SK-N-SH (cell line): ENCODE results near the gene IL1R1. TPM values are rescaled to one million over a fixed set of nuclear protein-coding genes. Genes with fewer than 3 reads are reported as not detected.

Source experiments
- CTCF ChIA-PET: fragments of 300-600, 350-600 bp; formaldehyde crosslinking; extraction: SDS; loops from one replicate; lab custom pipeline; 2021; lab: Yijun Ruan, JAX
- POLR2A ChIA-PET: fragments of 350-600 bp; sonication (Branson Sonifier 250); formaldehyde crosslinking; extraction: SDS; loops from one replicate; lab custom pipeline; 2020; ENCODE audit warnings: antibody characterized with exemption, inconsistent platforms; lab: Yijun Ruan, JAX
- DNase-seq: peaks from one replicate; pipeline ENCODE4 v3.0.0; 2012
- H2AFZ ChIP-seq: fragments of 200-600 bp; sonication (generic); 2 replicates; pipeline ENCODE4 v1.8.1; 2016; ENCODE audit warnings: antibody characterized with exemption, mild to moderate bottlenecking, low read depth
- H3F3A ChIP-seq: fragments of 200-600 bp; sonication (generic); replicated peaks from 2 replicates; pipeline ENCODE3; 2016; ENCODE audit warnings: antibody characterized with exemption, mild to moderate bottlenecking; ENCODE audit not compliant: insufficient read depth
- H3K27ac ChIP-seq, 2 experiments: fragments of 200-500 bp in 1 of 2; fragments of 200-600 bp in 1 of 2; sonication (Bioruptor generic) in 1 of 2; sonication (generic), shearing (Covaris generic) in 1 of 2; 2 replicates each; pipeline versions ENCODE4 v1.5.1 to v1.6.1; 2014 to 2016; ENCODE audit warnings: low read depth in 2 of 2, inconsistent platforms in 1 of 2, low read length in 1 of 2, mild to moderate bottlenecking in 1 of 2, mixed read lengths in 1 of 2
- H3K27me3 ChIP-seq: fragments of 200-600 bp; sonication (generic), shearing (Covaris generic); 2 replicates; pipeline ENCODE4 v1.6.1; 2016; ENCODE audit warnings: mixed run types; ENCODE audit not compliant: insufficient read depth
- H3K36me3 ChIP-seq, 2 experiments: fragments of 200-500 bp in 1 of 2; fragments of 200-600 bp in 1 of 2; sonication (Bioruptor generic) in 1 of 2; sonication (generic) in 1 of 2; replicated peaks in 1 of 2; 2 replicates each; pipeline versions ENCODE3 to v1.5.1; 2014 to 2016; ENCODE audit warnings: low read length in 1 of 2, mild to moderate bottlenecking in 1 of 2; ENCODE audit not compliant: insufficient read depth in 2 of 2, control insufficient read depth in 1 of 2
- H3K4me1 ChIP-seq, 2 experiments: fragments of 200-500 bp in 1 of 2; fragments of 200-600 bp in 1 of 2; sonication (Bioruptor generic) in 1 of 2; sonication (generic), shearing (Covaris generic) in 1 of 2; 2 replicates each; pipeline versions ENCODE4 v1.5.1 to v1.6.1; 2014 to 2016; ENCODE audit warnings: low read depth in 1 of 2, low read length in 1 of 2, mixed run types in 1 of 2; ENCODE audit not compliant: insufficient read depth in 2 of 2, control insufficient read depth in 1 of 2
- H3K4me2 ChIP-seq: fragments of 200-600 bp; sonication (generic), shearing (Covaris generic); 2 replicates; pipeline ENCODE4 v1.6.1; 2017; ENCODE audit warnings: mixed run types
- H3K4me3 ChIP-seq, 2 experiments: fragments of 200-500 bp in 1 of 2; fragments of 200-600 bp in 1 of 2; sonication (Bioruptor generic) in 1 of 2; sonication (generic), shearing (Covaris generic) in 1 of 2; 2 replicates each; pipeline versions ENCODE4 v1.5.1 to v1.8.1; 2014 to 2016; ENCODE audit warnings: low read depth in 2 of 2, inconsistent platforms in 1 of 2, low read length in 1 of 2, mild to moderate bottlenecking in 1 of 2, mixed read lengths in 1 of 2, moderate library complexity in 1 of 2
- H3K79me2 ChIP-seq: fragments of 200-600 bp; sonication (generic); 2 replicates; pipeline ENCODE4 v1.8.1; 2017; ENCODE audit warnings: mild to moderate bottlenecking; ENCODE audit not compliant: insufficient read depth
- H3K9ac ChIP-seq: fragments of 200-600 bp; sonication (generic); 2 replicates; pipeline ENCODE4 v1.6.1; 2017; ENCODE audit warnings: mixed run types
- H3K9me2 ChIP-seq: fragments of 200-600 bp; sonication (generic); 2 replicates; pipeline ENCODE4 v1.6.1; 2017; ENCODE audit warnings: mixed run types
- H3K9me3 ChIP-seq: fragments of 200-600 bp; sonication (generic); 2 replicates; pipeline ENCODE4 v1.6.1; 2017; ENCODE audit warnings: mixed run types, mild to moderate bottlenecking, moderate library complexity
- H4K20me1 ChIP-seq: fragments of 200-600 bp; sonication (generic); 2 replicates; pipeline ENCODE4 v1.6.1; 2017; ENCODE audit warnings: mild to moderate bottlenecking, mixed run types; ENCODE audit not compliant: insufficient read depth
- ELF1 ChIP-seq: IDR thresholded peaks from 2 replicates; pipeline ENCODE4 v1.4.0; 2012
- EZH2phosphoT487 ChIP-seq: fragments of 200-600 bp; sonication (generic); IDR thresholded peaks from 2 replicates; pipeline ENCODE4 v1.6.1; 2017; ENCODE audit warnings: low read depth, mixed run types, mild to moderate bottlenecking, antibody characterized with exemption, moderate library complexity, borderline replicate concordance
- FOSL2 ChIP-seq: IDR thresholded peaks from 2 replicates; pipeline ENCODE4 v1.4.0; 2012; ENCODE audit warnings: low read depth, mild to moderate bottlenecking, moderate library complexity, borderline replicate concordance
- GATA2 ChIP-seq: sonication (generic); formaldehyde crosslinking; IDR thresholded peaks from 2 replicates; pipeline ENCODE4 v1.5.0; 2020; ENCODE audit warnings: mild to moderate bottlenecking, missing genetic modification reagents
- MEF2A ChIP-seq: IDR thresholded peaks from 2 replicates; pipeline ENCODE4 v1.4.0; 2012; ENCODE audit warnings: low read depth, borderline replicate concordance
- POLR2AphosphoS5 ChIP-seq: IDR thresholded peaks from 2 replicates; pipeline ENCODE4 v1.6.1; 2012; ENCODE audit warnings: low read depth, low read length
- RAD21 ChIP-seq: IDR thresholded peaks from 2 replicates; pipeline ENCODE4 v1.6.1; 2012; ENCODE audit warnings: mild to moderate bottlenecking, low read length
- RXRA ChIP-seq: IDR thresholded peaks from 2 replicates; pipeline ENCODE4 v1.4.0; 2012; ENCODE audit warnings: low read depth, mild to moderate bottlenecking, borderline replicate concordance
- TAF1 ChIP-seq: IDR thresholded peaks from 2 replicates; pipeline ENCODE4 v1.6.1; 2012; ENCODE audit warnings: low read depth, mild to moderate bottlenecking, low read length, moderate library complexity, borderline replicate concordance
- TEAD4 ChIP-seq: IDR thresholded peaks from 2 replicates; pipeline ENCODE4 v1.4.0; 2012; ENCODE audit warnings: mild to moderate bottlenecking, borderline replicate concordance; ENCODE audit not compliant: insufficient read depth
- WGBS: methylation state at CpG from one replicate; pipeline ENCODE4 v1.1.6; 2017; ENCODE audit warnings: low lambda C conversion rate; 5-methylcytosine and 5-hydroxymethylcytosine counted together
- polyA plus RNA-seq, 3 experiments: library from polyadenylated mRNA; depleted of rRNA; stranded (reverse); fragments of >200 nt; gene quantifications; 2 replicates each; pipeline ENCODE4 v1.2.3, GENCODE V29; 2012
- TF ChIP-seq, protein P1 (sequence below): IDR thresholded peaks from 2 replicates; pipeline ENCODE4 v1.4.0; 2012; ENCODE audit warnings: low read depth, borderline replicate concordance
- TF ChIP-seq, protein P2 (sequence below): IDR thresholded peaks from 2 replicates; pipeline ENCODE4 v1.4.0; 2012; ENCODE audit warnings: low read depth
- TF ChIP-seq, protein P3 (sequence below): fragments of 200-600 bp; sonication (generic); IDR thresholded peaks from 2 replicates; pipeline ENCODE4 v1.6.1; 2017; ENCODE audit warnings: antibody characterized with exemption, mild to moderate bottlenecking, moderate library complexity
- TF ChIP-seq, protein P4 (sequence below): IDR thresholded peaks from 2 replicates; pipeline ENCODE4; 2012
- TF ChIP-seq, protein P5 (sequence below): IDR thresholded peaks from 2 replicates; pipeline ENCODE4 v1.4.0; 2012; ENCODE audit warnings: low read depth, borderline replicate concordance
- TF ChIP-seq, protein P6 (sequence below): fragments of 150-350 bp; IDR thresholded peaks from 2 replicates; pipeline ENCODE4 v1.6.1; 2017; ENCODE audit warnings: antibody characterized with exemption, low read length, low read depth, borderline replicate concordance

IL1R1 gene
- polyA plus RNA-seq, 1 of the 3 experiments (the other 2 are of a cell fraction), result 13.3 TPM

DNA sequence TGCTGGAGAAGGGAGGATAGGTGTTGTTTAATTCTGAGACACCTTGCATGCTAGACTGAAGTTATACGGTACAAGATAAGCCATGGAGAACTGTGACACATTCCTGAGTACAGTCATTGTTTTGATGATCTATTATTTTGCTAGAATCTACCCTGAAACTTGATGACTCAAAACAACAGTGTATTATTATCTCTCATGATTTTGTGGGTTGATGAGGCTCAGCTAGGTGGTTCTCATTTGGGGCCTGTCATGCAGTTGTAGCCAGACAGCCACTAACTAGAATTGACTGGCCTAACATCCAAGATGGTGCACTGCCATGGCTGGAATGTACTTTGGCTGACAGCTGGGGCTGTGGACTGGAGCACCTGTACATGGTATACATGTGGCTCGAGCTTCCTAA, 5.4 kb upstream of the IL1R1 start (continued):
- TF ChIP-seq, protein P1, sequence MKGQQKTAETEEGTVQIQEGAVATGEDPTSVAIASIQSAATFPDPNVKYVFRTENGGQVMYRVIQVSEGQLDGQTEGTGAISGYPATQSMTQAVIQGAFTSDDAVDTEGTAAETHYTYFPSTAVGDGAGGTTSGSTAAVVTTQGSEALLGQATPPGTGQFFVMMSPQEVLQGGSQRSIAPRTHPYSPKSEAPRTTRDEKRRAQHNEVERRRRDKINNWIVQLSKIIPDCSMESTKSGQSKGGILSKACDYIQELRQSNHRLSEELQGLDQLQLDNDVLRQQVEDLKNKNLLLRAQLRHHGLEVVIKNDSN, result no peak
- TF ChIP-seq, protein P2, sequence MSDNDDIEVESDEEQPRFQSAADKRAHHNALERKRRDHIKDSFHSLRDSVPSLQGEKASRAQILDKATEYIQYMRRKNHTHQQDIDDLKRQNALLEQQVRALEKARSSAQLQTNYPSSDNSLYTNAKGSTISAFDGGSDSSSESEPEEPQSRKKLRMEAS, result no peak
- TF ChIP-seq, protein P3, sequence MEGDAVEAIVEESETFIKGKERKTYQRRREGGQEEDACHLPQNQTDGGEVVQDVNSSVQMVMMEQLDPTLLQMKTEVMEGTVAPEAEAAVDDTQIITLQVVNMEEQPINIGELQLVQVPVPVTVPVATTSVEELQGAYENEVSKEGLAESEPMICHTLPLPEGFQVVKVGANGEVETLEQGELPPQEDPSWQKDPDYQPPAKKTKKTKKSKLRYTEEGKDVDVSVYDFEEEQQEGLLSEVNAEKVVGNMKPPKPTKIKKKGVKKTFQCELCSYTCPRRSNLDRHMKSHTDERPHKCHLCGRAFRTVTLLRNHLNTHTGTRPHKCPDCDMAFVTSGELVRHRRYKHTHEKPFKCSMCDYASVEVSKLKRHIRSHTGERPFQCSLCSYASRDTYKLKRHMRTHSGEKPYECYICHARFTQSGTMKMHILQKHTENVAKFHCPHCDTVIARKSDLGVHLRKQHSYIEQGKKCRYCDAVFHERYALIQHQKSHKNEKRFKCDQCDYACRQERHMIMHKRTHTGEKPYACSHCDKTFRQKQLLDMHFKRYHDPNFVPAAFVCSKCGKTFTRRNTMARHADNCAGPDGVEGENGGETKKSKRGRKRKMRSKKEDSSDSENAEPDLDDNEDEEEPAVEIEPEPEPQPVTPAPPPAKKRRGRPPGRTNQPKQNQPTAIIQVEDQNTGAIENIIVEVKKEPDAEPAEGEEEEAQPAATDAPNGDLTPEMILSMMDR, result no peak
- TF ChIP-seq, protein P4, sequence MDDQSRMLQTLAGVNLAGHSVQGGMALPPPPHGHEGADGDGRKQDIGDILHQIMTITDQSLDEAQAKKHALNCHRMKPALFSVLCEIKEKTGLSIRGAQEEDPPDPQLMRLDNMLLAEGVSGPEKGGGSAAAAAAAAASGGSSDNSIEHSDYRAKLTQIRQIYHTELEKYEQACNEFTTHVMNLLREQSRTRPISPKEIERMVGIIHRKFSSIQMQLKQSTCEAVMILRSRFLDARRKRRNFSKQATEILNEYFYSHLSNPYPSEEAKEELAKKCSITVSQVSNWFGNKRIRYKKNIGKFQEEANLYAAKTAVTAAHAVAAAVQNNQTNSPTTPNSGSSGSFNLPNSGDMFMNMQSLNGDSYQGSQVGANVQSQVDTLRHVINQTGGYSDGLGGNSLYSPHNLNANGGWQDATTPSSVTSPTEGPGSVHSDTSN, result no peak
- no peak for TF ChIP-seq GATA2 (CRISPR knock-in tag)
- TF ChIP-seq ELF1, result no peak
- TF ChIP-seq, protein P5, sequence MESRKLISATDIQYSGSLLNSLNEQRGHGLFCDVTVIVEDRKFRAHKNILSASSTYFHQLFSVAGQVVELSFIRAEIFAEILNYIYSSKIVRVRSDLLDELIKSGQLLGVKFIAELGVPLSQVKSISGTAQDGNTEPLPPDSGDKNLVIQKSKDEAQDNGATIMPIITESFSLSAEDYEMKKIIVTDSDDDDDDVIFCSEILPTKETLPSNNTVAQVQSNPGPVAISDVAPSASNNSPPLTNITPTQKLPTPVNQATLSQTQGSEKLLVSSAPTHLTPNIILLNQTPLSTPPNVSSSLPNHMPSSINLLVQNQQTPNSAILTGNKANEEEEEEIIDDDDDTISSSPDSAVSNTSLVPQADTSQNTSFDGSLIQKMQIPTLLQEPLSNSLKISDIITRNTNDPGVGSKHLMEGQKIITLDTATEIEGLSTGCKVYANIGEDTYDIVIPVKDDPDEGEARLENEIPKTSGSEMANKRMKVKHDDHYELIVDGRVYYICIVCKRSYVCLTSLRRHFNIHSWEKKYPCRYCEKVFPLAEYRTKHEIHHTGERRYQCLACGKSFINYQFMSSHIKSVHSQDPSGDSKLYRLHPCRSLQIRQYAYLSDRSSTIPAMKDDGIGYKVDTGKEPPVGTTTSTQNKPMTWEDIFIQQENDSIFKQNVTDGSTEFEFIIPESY, result no peak
- no peak for TF ChIP-seq FOSL2

DNA sequence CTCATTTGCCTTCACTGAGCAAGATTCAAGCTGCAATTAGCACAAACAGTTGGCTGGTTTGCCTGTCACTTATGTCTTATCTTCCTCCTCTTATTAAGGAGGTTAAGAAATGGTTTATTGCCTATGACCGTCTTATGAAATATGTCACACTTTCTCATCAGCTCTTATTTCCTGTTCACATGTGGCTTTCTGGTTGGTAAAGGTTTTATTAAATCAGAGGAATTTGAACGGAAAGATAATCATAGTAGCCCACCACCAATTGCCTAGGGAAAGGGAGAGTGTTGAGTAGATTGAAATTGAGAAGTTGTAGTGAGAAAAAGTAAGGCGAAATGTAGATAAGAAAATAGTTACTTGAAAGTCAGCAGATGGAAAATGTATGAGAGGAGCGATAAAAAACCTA, 4.2 kb upstream of the IL1R1 start:
- no peaks in the 10 kb centered on the region for H4K20me1 ChIP-seq
- POLR2A ChIA-PET, result no interaction called here
- H3K27me3 ChIP-seq, result no peaks in the 10 kb centered on the region
- H3K9me2 ChIP-seq, result no peaks in the 10 kb centered on the region
- no peaks in the 10 kb centered on the region; the same call in 1 of the 2 replicates for H3K79me2 ChIP-seq
- WGBS, result 58% methylated on average over 4 of the region's 4 CpGs
- no peaks in the 10 kb centered on the region for H3K9me3 ChIP-seq
- TF ChIP-seq MEF2A (no peak), TAF1 (no peak), RXRA (no peak), EZH2phosphoT487 (no peak), RAD21 (no peak), POLR2AphosphoS5 (no peak), TEAD4 (no peak)
- TF ChIP-seq, protein P3, result no peak
- TF ChIP-seq, protein P6, sequence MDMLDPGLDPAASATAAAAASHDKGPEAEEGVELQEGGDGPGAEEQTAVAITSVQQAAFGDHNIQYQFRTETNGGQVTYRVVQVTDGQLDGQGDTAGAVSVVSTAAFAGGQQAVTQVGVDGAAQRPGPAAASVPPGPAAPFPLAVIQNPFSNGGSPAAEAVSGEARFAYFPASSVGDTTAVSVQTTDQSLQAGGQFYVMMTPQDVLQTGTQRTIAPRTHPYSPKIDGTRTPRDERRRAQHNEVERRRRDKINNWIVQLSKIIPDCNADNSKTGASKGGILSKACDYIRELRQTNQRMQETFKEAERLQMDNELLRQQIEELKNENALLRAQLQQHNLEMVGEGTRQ, result no peak
- H3K27ac ChIP-seq, result no peak overlapping the region
- peaks cover 0 to 15% of the 10 kb centered on the region in 2 experiments; a peak in 2 of 4 replicates for H3K4me1 ChIP-seq
- no peak overlapping the region for H3K4me2 ChIP-seq
- no peaks in the 10 kb centered on the region for H3F3A ChIP-seq
- no peak for DNase-seq
- H3K36me3 ChIP-seq, result no peaks in the 10 kb centered on the region
- no peak overlapping the region for H3K4me3 ChIP-seq
- CTCF ChIA-PET, result interaction anchor here (1.1 kb wide), 1 partner anchor 118 kb away, joined by 3 read pairs; no protein-coding TSS in a partner anchor
- H2AFZ ChIP-seq, result no peak overlapping the region
- H3K9ac ChIP-seq, result no peak overlapping the region
